A673 (cell line): ENCODE data around the gene TPX2. TPM values are rescaled to one million over a fixed set of nuclear protein-coding genes. Genes with fewer than 3 reads are reported as not detected.

ENCODE experiments used
- BruUV-seq: library from RNA; stranded (reverse); fragments of 400-500 nt; replicated peaks from 2 replicates; lab custom pipeline; 2021; lab: Mats Ljungman, UMichigan
- CTCF ChIA-PET: fragments of 300-600 bp; sonication (Branson Sonifier 250); formaldehyde crosslinking; loops from one replicate; lab custom pipeline; 2022; ENCODE audit warnings: antibody characterized with exemption; lab: Charles Lee
- POLR2A ChIA-PET: fragments of 300-600 bp; sonication (Branson Sonifier 250); formaldehyde crosslinking; loops from one replicate; lab custom pipeline; 2022; ENCODE audit warnings: antibody characterized with exemption; ENCODE audit not compliant: low non-redundant PET; lab: Charles Lee
- DNase-seq: peaks from one replicate; pipeline ENCODE4 v3.0.0-alpha.2; 2015; ENCODE audit warnings: low spot score
- H3K27ac ChIP-seq: fragments of 200-600 bp; sonication (generic); 2 replicates; pipeline ENCODE4 v1.5.1; 2016; ENCODE audit warnings: mixed run types, low read depth, mild to moderate bottlenecking, mixed read lengths, antibody characterized with exemption, low read length; ENCODE audit not compliant: poor library complexity, severe bottlenecking
- H3K27me3 ChIP-seq: fragments of 200-600 bp; sonication (generic); replicated peaks from 2 replicates; pipeline ENCODE4 v1.6.1; 2017; ENCODE audit warnings: mixed run types, low read depth, mild to moderate bottlenecking, mixed read lengths, antibody characterized with exemption, low read length; ENCODE audit not compliant: insufficient read depth, poor library complexity
- H3K36me3 ChIP-seq: fragments of 200-600 bp; sonication (generic); 2 replicates; pipeline ENCODE4 v1.6.1; 2016; ENCODE audit warnings: mixed run types, mild to moderate bottlenecking, mixed read lengths, antibody characterized with exemption, low read length; ENCODE audit not compliant: insufficient read depth, poor library complexity, severe bottlenecking
- H3K4me1 ChIP-seq: fragments of 200-600 bp; sonication (generic); 2 replicates; pipeline ENCODE4 v1.6.1; 2017; ENCODE audit warnings: mixed run types, mild to moderate bottlenecking, mixed read lengths, antibody characterized with exemption, low read length; ENCODE audit not compliant: insufficient read depth, poor library complexity, severe bottlenecking
- H3K4me3 ChIP-seq: fragments of 200-600 bp; sonication (generic); 2 replicates; pipeline ENCODE4 v1.5.1; 2016; ENCODE audit warnings: low read depth, mixed run types, mild to moderate bottlenecking, mixed read lengths, low read length; ENCODE audit not compliant: poor library complexity, severe bottlenecking
- H3K9me3 ChIP-seq: fragments of 200-600 bp; sonication (generic); 2 replicates; pipeline ENCODE4 v1.6.1; 2016; ENCODE audit warnings: mixed run types, low read depth, mild to moderate bottlenecking, mixed read lengths, antibody characterized with exemption, low read length; ENCODE audit not compliant: poor library complexity, severe bottlenecking
- EZH2 ChIP-seq: fragments of 200-600 bp; sonication (generic); IDR thresholded peaks from 2 replicates; pipeline ENCODE4 v1.6.1; 2017; ENCODE audit warnings: borderline replicate concordance, low read depth, mild to moderate bottlenecking, mixed read lengths, antibody characterized with exemption, low read length; ENCODE audit not compliant: poor library complexity, severe bottlenecking
- intact Hi-C: fragments of 100-400 bp; cut with micrococcal nuclease; formaldehyde crosslinking; loops from one replicate; pipeline ENCODE4 v1.10.0; 2022; ENCODE audit not compliant: unreplicated experiment
- total RNA-seq: library from RNA; stranded (reverse); gene quantifications from 2 replicates; pipeline ENCODE4 v1.2.3, GENCODE V29; 2021
- TF ChIP-seq, protein P1 (sequence below): fragments of 300-800, 200-600 bp; sonication (generic); conservative IDR thresholded peaks from 2 replicates; pipeline ENCODE4 v1.5.1; 2017; ENCODE audit warnings: low read depth, mild to moderate bottlenecking, antibody characterized with exemption, low read length, moderate library complexity, mixed read lengths

TPX2 gene
- total RNA-seq, 1 experiment from 2014 or later = 187 TPM

GRCh38 chr20:31711179-31712111, 27.6 kb upstream of the TPX2 start:
- intact Hi-C loops = loop anchor here (2.0 kb wide), 1 partner anchor 45 kb away; no protein-coding TSS in a partner anchor
- BruUV-seq = no TSS peak
- H3K36me3 ChIP-seq = peaks cover 16% of the 10 kb centered on the region
- H3K4me3 ChIP-seq = no peak overlapping the region
- no peak for TF ChIP-seq EZH2
- TF ChIP-seq, protein P1, sequence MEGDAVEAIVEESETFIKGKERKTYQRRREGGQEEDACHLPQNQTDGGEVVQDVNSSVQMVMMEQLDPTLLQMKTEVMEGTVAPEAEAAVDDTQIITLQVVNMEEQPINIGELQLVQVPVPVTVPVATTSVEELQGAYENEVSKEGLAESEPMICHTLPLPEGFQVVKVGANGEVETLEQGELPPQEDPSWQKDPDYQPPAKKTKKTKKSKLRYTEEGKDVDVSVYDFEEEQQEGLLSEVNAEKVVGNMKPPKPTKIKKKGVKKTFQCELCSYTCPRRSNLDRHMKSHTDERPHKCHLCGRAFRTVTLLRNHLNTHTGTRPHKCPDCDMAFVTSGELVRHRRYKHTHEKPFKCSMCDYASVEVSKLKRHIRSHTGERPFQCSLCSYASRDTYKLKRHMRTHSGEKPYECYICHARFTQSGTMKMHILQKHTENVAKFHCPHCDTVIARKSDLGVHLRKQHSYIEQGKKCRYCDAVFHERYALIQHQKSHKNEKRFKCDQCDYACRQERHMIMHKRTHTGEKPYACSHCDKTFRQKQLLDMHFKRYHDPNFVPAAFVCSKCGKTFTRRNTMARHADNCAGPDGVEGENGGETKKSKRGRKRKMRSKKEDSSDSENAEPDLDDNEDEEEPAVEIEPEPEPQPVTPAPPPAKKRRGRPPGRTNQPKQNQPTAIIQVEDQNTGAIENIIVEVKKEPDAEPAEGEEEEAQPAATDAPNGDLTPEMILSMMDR = no peak
- H3K9me3 ChIP-seq = no peaks in the 10 kb centered on the region
- H3K27ac ChIP-seq = peak overlapping the region; percentile 95
- H3K27me3 ChIP-seq = no peaks in the 10 kb centered on the region
- POLR2A ChIA-PET = no interaction called here
- no peak for DNase-seq
- peaks cover 51% of the 10 kb centered on the region for H3K4me1 ChIP-seq
- CTCF ChIA-PET = interaction anchor here (0.5 to 0.6 kb wide), 2 partner anchors 26 to 51 kb away, joined by 3 to 5 read pairs; no protein-coding TSS in a partner anchor

- DNase-seq = peak; percentile 60
- Histone ChIP-seq H3K4me3 (no peak overlapping the region), H3K27ac (peak overlapping the region; percentile 95), H3K9me3 (no peaks in the 10 kb centered on the region), H3K36me3 (peaks cover 10% of the 10 kb centered on the region), H3K27me3 (no peaks in the 10 kb centered on the region), H3K4me1 (peaks cover 58% of the 10 kb centered on the region)
- intact Hi-C loops = loop anchor here (2.0 kb wide), 1 partner anchor 45 kb away; no protein-coding TSS in a partner anchor
- BruUV-seq = no TSS peak
- TF ChIP-seq, protein P1 = no peak
- TF ChIP-seq EZH2 = no peak
- POLR2A ChIA-PET = no interaction called here
- CTCF ChIA-PET = no interaction called here
Observed at GRCh38 chr20:31712112-31712553, 27.0 kb upstream of the TPX2 start.

- Histone ChIP-seq H3K27me3 (no peaks in the 10 kb centered on the region), H3K9me3 (no peaks in the 10 kb centered on the region), H3K36me3 (peaks cover 9% of the 10 kb centered on the region), H3K4me3 (peak overlapping the region; percentile 28), H3K27ac (peak overlapping the region; percentile 95), H3K4me1 (peaks cover 64% of the 10 kb centered on the region)
- no TSS peak for BruUV-seq
- ChIA-PET POLR2A (no interaction called here), CTCF (interaction anchor here (1.0 to 1.3 kb wide), 3 partner anchors 11 to 79 kb away, joined by 4 to 9 read pairs (median 4); no protein-coding TSS in a partner anchor)
- intact Hi-C loops = loop anchor here (1.0 to 2.0 kb wide), 2 partner anchors 11 to 46 kb away; no protein-coding TSS in a partner anchor
- TF ChIP-seq, protein P1 = no peak
- TF ChIP-seq EZH2 = no peak
- peak; percentile 74 for DNase-seq
Observed at GRCh38 chr20:31712564-31713311, 26.4 kb upstream of the TPX2 start.
